ENCODE results near the gene ZC3H18.

ZC3H18 gene

GRCh38 chr16:88581033-88581432 is 10.8 kb downstream of the ZC3H18 start:
- no peak for DNase-seq

GRCh38 chr16:88582912-88583575 is 12.8 kb downstream of the ZC3H18 start:
- no peak for DNase-seq

- no peak for DNase-seq
These were observed 14.5 kb downstream of the ZC3H18 start for GRCh38 chr16:88584676-88585075.

- DNase-seq, result no peak
These were observed 15.1 kb downstream of the ZC3H18 start for GRCh38 chr16:88585269-88585668.

- DNase-seq, result no peak
These were observed 15.9 kb downstream of the ZC3H18 start for GRCh38 chr16:88585927-88586581.

- DNase-seq, result no peak
These were observed 17.9 kb downstream of the ZC3H18 start for GRCh38 chr16:88588148-88588547.

GRCh38 chr16:88588754-88589153 is 18.6 kb downstream of the ZC3H18 start:
- no peak for DNase-seq

GRCh38 chr16:88589441-88589840 is 19.2 kb downstream of the ZC3H18 start:
- DNase-seq, result no peak

- DNase-seq, result peak in 6 of 14 donors; percentile 2 to 25 (median 14)
These were observed 21.4 kb downstream of the ZC3H18 start for GRCh38 chr16:88591577-88592021.

- no peak for DNase-seq
These were observed 22.9 kb downstream of the ZC3H18 start for GRCh38 chr16:88593061-88593460.

- DNase-seq, result peak in 10 of 14 donors; percentile 18 to 78 (median 44)
These were observed 23.3 kb downstream of the ZC3H18 start for GRCh38 chr16:88593489-88593888.

- peak in 1 of 14 donors; percentile 45 for DNase-seq
These were observed 23.7 kb downstream of the ZC3H18 start for GRCh38 chr16:88593910-88594309.

GRCh38 chr16:88595101-88595500 is 24.9 kb downstream of the ZC3H18 start:
- no peak for DNase-seq

- peak in 1 of 14 donors; percentile 17 for DNase-seq
These were observed 25.7 kb downstream of the ZC3H18 start for GRCh38 chr16:88595921-88596320.

- peak in 4 of 14 donors; percentile 5 to 35 (median 20) for DNase-seq
These were observed 26.3 kb downstream of the ZC3H18 start for GRCh38 chr16:88596483-88596882.

GRCh38 chr16:88597856-88598491 is 27.8 kb downstream of the ZC3H18 start:
- DNase-seq, result no peak

GRCh38 chr16:88599092-88599733 is 29.0 kb downstream of the ZC3H18 start:
- DNase-seq, result peak in 11 of 14 donors; percentile 10 to 68 (median 46)

- DNase-seq, result no peak
These were observed 29.8 kb downstream of the ZC3H18 start for GRCh38 chr16:88599825-88600538.

GRCh38 chr16:88600539-88600896 is 30.3 kb downstream of the ZC3H18 start:
- no peak for DNase-seq

GRCh38 chr16:88601313-88602036 is 31.3 kb downstream of the ZC3H18 start:
- DNase-seq, result no peak

- no peak for DNase-seq
These were observed 31.9 kb downstream of the ZC3H18 start for GRCh38 chr16:88602091-88602490.

Measured in C1 segment of cervical spinal cord (tissue), 14 donors.